DND-41 (cell line): Measurements from ENCODE around the gene RNASE7.

Source experiments
- CTCF ChIP-seq: IDR thresholded peaks from 2 replicates; pipeline ENCODE4 v1.5.1; 2012; ENCODE audit warnings: borderline replicate concordance, low read length, moderate library complexity, mild to moderate bottlenecking; ENCODE audit not compliant: poor library complexity, severe bottlenecking; ENCODE audit errors: extremely low read depth
- EZH2 ChIP-seq: IDR thresholded peaks from 3 replicates; pipeline ENCODE4 v1.6.1; 2012; ENCODE audit warnings: borderline replicate concordance, low read depth, mild to moderate bottlenecking, moderate library complexity, low read length, inconsistent platforms; ENCODE audit not compliant: severe bottlenecking

- TF ChIP-seq CTCF = no peak
- TF ChIP-seq EZH2 = no peak
Observed at GRCh38 chr14:21023174-21023573, 19.0 kb upstream of the RNASE7 start.
